Measurements from ENCODE around the gene GAD1. TPM values are rescaled to one million over a fixed set of nuclear protein-coding genes. Genes with fewer than 3 reads are reported as not detected.

Gene GAD1
- total RNA-seq, 1 donor from 2014 or later, result 0.13 TPM

GRCh38 chr2:170818036-170818751, 1.5 kb downstream of the GAD1 start:
- no peak for DNase-seq (ENCODE audit: low read depth, low spot score)

GRCh38 chr2:170818752-170819470, 2.2 kb downstream of the GAD1 start:
- no peak for DNase-seq (ENCODE audit: low read depth, low spot score)

GRCh38 chr2:170819680-170820664, 3.3 kb downstream of the GAD1 start:
- DNase-seq (ENCODE audit: low read depth, low spot score), result no peak

GRCh38 chr2:170820757-170821530, 4.3 kb downstream of the GAD1 start:
- no peak for DNase-seq (ENCODE audit: low read depth, low spot score)

GRCh38 chr2:170821531-170822289, 5.0 kb downstream of the GAD1 start:
- DNase-seq (ENCODE audit: low read depth, low spot score), result no peak

GRCh38 chr2:170822290-170823087, 5.8 kb downstream of the GAD1 start:
- no peak for DNase-seq (ENCODE audit: low read depth, low spot score)

GRCh38 chr2:170823088-170823897, 6.6 kb downstream of the GAD1 start:
- DNase-seq (ENCODE audit: low read depth, low spot score), result no peak

- no peak for DNase-seq (ENCODE audit: low read depth, low spot score)
These were observed 7.2 kb downstream of the GAD1 start for GRCh38 chr2:170823898-170824215.

GRCh38 chr2:170824526-170825015, 7.9 kb downstream of the GAD1 start:
- no peak for DNase-seq (ENCODE audit: low read depth, low spot score)

GRCh38 chr2:170827841-170828532, 11.3 kb downstream of the GAD1 start:
- DNase-seq (ENCODE audit: low read depth, low spot score), result no peak

GRCh38 chr2:170828533-170828916, 11.8 kb downstream of the GAD1 start:
- no peak for DNase-seq (ENCODE audit: low read depth, low spot score)

GRCh38 chr2:170829036-170829435, 12.3 kb downstream of the GAD1 start:
- DNase-seq (ENCODE audit: low read depth, low spot score), result no peak

GRCh38 chr2:170830166-170830565, 13.5 kb downstream of the GAD1 start:
- DNase-seq (ENCODE audit: low read depth, low spot score), result no peak

GRCh38 chr2:170831115-170831514, 14.4 kb downstream of the GAD1 start:
- DNase-seq (ENCODE audit: low read depth, low spot score), result no peak

- no peak for DNase-seq (ENCODE audit: low read depth, low spot score)
These were observed 19.3 kb downstream of the GAD1 start for GRCh38 chr2:170836027-170836426.

GRCh38 chr2:170840717-170841210, 24.1 kb downstream of the GAD1 start:
- DNase-seq (ENCODE audit: low read depth, low spot score), result no peak

- no peak for DNase-seq (ENCODE audit: low read depth, low spot score)
These were observed 26.1 kb downstream of the GAD1 start for GRCh38 chr2:170842785-170843184.

- no peak for DNase-seq (ENCODE audit: low read depth, low spot score)
These were observed 27.0 kb downstream of the GAD1 start for GRCh38 chr2:170843656-170844055.
